ENCODE data around the gene RAB34. TPM values are rescaled to one million over a fixed set of nuclear protein-coding genes. Genes with fewer than 3 reads are reported as not detected.
"Not testable (repeated sequence)": the region's sequence is repeated elsewhere in the genome, so short reads cannot be mapped to it uniquely, and the experiment has no call there.

RAB34 gene
- total RNA-seq, 2 donors from 2014 or later: 165 to 181 TPM

- WGBS: 65% methylated on average over 7 of the region's 7 CpGs
- Histone ChIP-seq H3K27me3 (replicated peaks; ENCODE audit: insufficient read depth) (no peaks in the 10 kb centered on the region), H3K36me3 (peaks cover 5 to 7% of the 10 kb centered on the region in 2 donors), H3K4me3 (no peak overlapping the region), H3K4me1 (replicated peaks) (peaks cover 23% of the 10 kb centered on the region), H3K9me3 (no peaks in the 10 kb centered on the region), H3K27ac (peak overlapping the region; percentile 83 to 99)
- no peak for DNase-seq (ENCODE audit: low spot score)
- intact Hi-C loops (cut with DNase I): loop anchor here (10.0 kb wide), 1 partner anchor 192 kb away; no protein-coding TSS in a partner anchor
- TF ChIP-seq POLR2AphosphoS5 (IDR thresholded peaks at IDR 0.05) (no peak), CTCF (IDR thresholded peaks at IDR 0.05) (no peak), POLR2A (IDR thresholded peaks at IDR 0.05) (no peak)
Observed at GRCh38 chr17:28722417-28723158, 4.9 kb upstream of the RAB34 start.

- Histone ChIP-seq H3K4me1 (replicated peaks) (peaks cover 30% of the 10 kb centered on the region), H3K27ac (peak overlapping the region; percentile 83 to 87)
Observed at GRCh38 chr17:28720997-28721329, 3.3 kb upstream of the RAB34 start.

GRCh38 chr17:28720247-28720996, 2.8 kb upstream of the RAB34 start:
- peak overlapping the region; percentile 75 to 79 for H3K4me3 ChIP-seq
- intact Hi-C loops (cut with DNase I): loop anchor here (10.0 kb wide), 1 partner anchor 194 kb away; no protein-coding TSS in a partner anchor
- peaks cover 5 to 7% of the 10 kb centered on the region in 2 donors for H3K36me3 ChIP-seq
- H3K27me3 ChIP-seq (replicated peaks; ENCODE audit: insufficient read depth): no peaks in the 10 kb centered on the region
- WGBS: 2% methylated on average over 30 of the region's 30 CpGs
- H3K9me3 ChIP-seq: no peaks in the 10 kb centered on the region
- H3K27ac ChIP-seq: peak overlapping the region; percentile 83 to 87
- H3K4me1 ChIP-seq (replicated peaks): peaks cover 30% of the 10 kb centered on the region
- TF ChIP-seq POLR2A (IDR thresholded peaks at IDR 0.05) (no peak), CTCF (IDR thresholded peaks at IDR 0.05) (peak in 1 of 4 experiments; percentile 13), POLR2AphosphoS5 (IDR thresholded peaks at IDR 0.05) (no peak)
- DNase-seq (ENCODE audit: low spot score): no peak

More at GRCh38 chr17:28720997-28721329, 3.3 kb upstream of the RAB34 start:
- WGBS: 26% methylated on average over 19 of the region's 19 CpGs
- H3K27me3 ChIP-seq (replicated peaks; ENCODE audit: insufficient read depth); H3K9me3 ChIP-seq; DNase-seq (ENCODE audit: low spot score); H3K36me3 ChIP-seq: not testable (repeated sequence)
- H3K4me3 ChIP-seq: peak overlapping the region; percentile 75 to 79
- intact Hi-C loops (cut with DNase I): loop anchor here (10.0 kb wide), 1 partner anchor 194 kb away; no protein-coding TSS in a partner anchor

GRCh38 chr17:28719021-28719433, 1.4 kb upstream of the RAB34 start:
- no peak for TF ChIP-seq POLR2A (IDR thresholded peaks at IDR 0.05)
- TF ChIP-seq CTCF (IDR thresholded peaks at IDR 0.05): no peak
- TF ChIP-seq POLR2AphosphoS5 (IDR thresholded peaks at IDR 0.05): no peak
- intact Hi-C loops (cut with DNase I): no loop called here
- DNase-seq (ENCODE audit: low spot score): no peak
- no peaks in the 10 kb centered on the region for H3K27me3 ChIP-seq (replicated peaks; ENCODE audit: insufficient read depth)
- H3K9me3 ChIP-seq: no peaks in the 10 kb centered on the region
- 23% methylated on average over 18 of the region's 18 CpGs for WGBS
- peaks cover 30% of the 10 kb centered on the region for H3K4me1 ChIP-seq (replicated peaks)
- peak overlapping the region; percentile 83 to 87 for H3K27ac ChIP-seq
- peaks cover 5 to 12% of the 10 kb centered on the region in 2 donors for H3K36me3 ChIP-seq
- H3K4me3 ChIP-seq: peak overlapping the region; percentile 75 to 79

- H3K36me3 ChIP-seq: peaks cover 5 to 14% of the 10 kb centered on the region in 2 donors
- no peaks in the 10 kb centered on the region for H3K27me3 ChIP-seq (replicated peaks; ENCODE audit: insufficient read depth)
- peak overlapping the region; percentile 83 to 87 for H3K27ac ChIP-seq
- peak overlapping the region; percentile 42 to 43 for H3K4me3 ChIP-seq
- peaks cover 30% of the 10 kb centered on the region for H3K4me1 ChIP-seq (replicated peaks)
- intact Hi-C loops (cut with DNase I): no loop called here
- DNase-seq (ENCODE audit: low spot score): no peak
- TF ChIP-seq CTCF (IDR thresholded peaks at IDR 0.05) (no peak), POLR2A (IDR thresholded peaks at IDR 0.05) (no peak), POLR2AphosphoS5 (IDR thresholded peaks at IDR 0.05) (no peak)
- H3K9me3 ChIP-seq: no peaks in the 10 kb centered on the region
- WGBS: 29% methylated on average over 18 of the region's 18 CpGs
Observed at GRCh38 chr17:28718333-28719020, 809 bp upstream of the RAB34 start.
